K562 (cell line): ENCODE data around the gene LAMA3. TPM values are rescaled to one million over a fixed set of nuclear protein-coding genes. Genes with fewer than 3 reads are reported as not detected.

Source experiments
- ATAC-seq: fragments of 200-7000 bp; cut with Tn5 transposase; 3 replicates; pipeline ENCODE4 v1.9.1; 2020; ENCODE audit warnings: moderate library complexity
- BruUV-seq: library from RNA; stranded (reverse); fragments of 400-500 nt; replicated peaks from 2 replicates; lab custom pipeline; 2021; lab: Mats Ljungman, UMichigan
- CTCF ChIA-PET: fragments of 300-600 bp; formaldehyde crosslinking; extraction: SDS; loops from one replicate; lab custom pipeline; 2021; ENCODE audit warnings: low intra/inter-chr PET ratio; lab: Yijun Ruan, JAX
- POLR2A ChIA-PET: fragments of 300-600, 350-650 bp; sonication (Branson Sonifier 250); formaldehyde crosslinking; extraction: SDS; loops from one replicate; lab custom pipeline; 2021; ENCODE audit warnings: antibody characterized with exemption, inconsistent platforms; lab: Yijun Ruan, JAX
- DNase-seq, 4 experiments: peaks; one replicate each; pipeline versions ENCODE4 v3.0.0 to v3.0.0-alpha.2; 2011 to 2018; ENCODE audit warnings: low spot score in 3 of 4, mixed read lengths in 3 of 4; ENCODE audit errors: extremely low read depth in 1 of 4
- FAIRE-seq: peaks from 2 replicates; lab custom pipeline; 2011; peaks lifted over from hg19 to GRCh38; lab: Jason Lieb, UNC
- H2AFZ ChIP-seq: 2 replicates; pipeline ENCODE4 v1.6.0; 2011; ENCODE audit warnings: low read depth, low read length, control low read depth, inconsistent platforms
- H3K27ac ChIP-seq: fragments of 200-600 bp; 3 replicates; pipeline ENCODE4 v1.8.0; 2011; ENCODE audit warnings: low read depth, mild to moderate bottlenecking, control low read depth, inconsistent platforms, low read length, moderate library complexity, mixed read lengths; ENCODE audit errors: extremely low read depth
- H3K27me3 ChIP-seq, 2 experiments: fragments of 300-600 bp in 1 of 2; 2 replicates in 1 of 2; 3 replicates in 1 of 2; pipeline versions ENCODE4 v1.6.0 to v1.8.0; 2011; ENCODE audit warnings: inconsistent platforms in 2 of 2, low read length in 2 of 2, mild to moderate bottlenecking in 1 of 2, mixed read lengths in 1 of 2, moderate library complexity in 1 of 2; ENCODE audit not compliant: control insufficient read depth in 2 of 2, insufficient read depth in 2 of 2
- H3K36me3 ChIP-seq: fragments of 300-600 bp; 3 replicates; pipeline ENCODE4 v1.8.0; 2011; ENCODE audit warnings: mild to moderate bottlenecking, low read length, inconsistent platforms; ENCODE audit not compliant: control insufficient read depth, insufficient read depth
- H3K4me1 ChIP-seq, 2 experiments: fragments of 200-600 bp in 1 of 2; replicated peaks in 1 of 2; 2 replicates in 1 of 2; 3 replicates in 1 of 2; pipeline versions ENCODE4 v1.5.1 to v1.8.0; 2011; ENCODE audit warnings: inconsistent platforms in 2 of 2, low read length in 2 of 2, mild to moderate bottlenecking in 1 of 2, mixed read lengths in 1 of 2, moderate library complexity in 1 of 2; ENCODE audit not compliant: control insufficient read depth in 2 of 2, insufficient read depth in 2 of 2
- H3K4me2 ChIP-seq: 2 replicates; pipeline ENCODE4 v1.6.1; 2011; ENCODE audit warnings: low read length, control low read depth, inconsistent platforms, mixed read lengths; ENCODE audit not compliant: insufficient read depth
- H3K4me3 ChIP-seq: fragments of 200-600 bp; sonication (generic), shearing (Covaris generic); 2 replicates; pipeline ENCODE4 v1.5.1; 2016; ENCODE audit warnings: control low read depth, inconsistent platforms
- H3K79me2 ChIP-seq: fragments of 200-600 bp; 3 replicates; pipeline ENCODE4 v1.8.0; 2011; ENCODE audit warnings: low read length, inconsistent platforms; ENCODE audit not compliant: control insufficient read depth, insufficient read depth
- H3K9ac ChIP-seq, 2 experiments: 2 replicates each; pipeline versions ENCODE4 v1.6.0 to v1.6.1; 2011; ENCODE audit warnings: low read depth in 2 of 2, low read length in 2 of 2, control low read depth in 1 of 2, inconsistent platforms in 1 of 2, mild to moderate bottlenecking in 1 of 2, mixed read lengths in 1 of 2; ENCODE audit not compliant: insufficient read depth in 1 of 2
- H3K9me1 ChIP-seq: one replicate; pipeline ENCODE4 v1.6.0; 2011; ENCODE audit warnings: inconsistent platforms, mild to moderate bottlenecking, low read length, moderate library complexity; ENCODE audit not compliant: control insufficient read depth, insufficient read depth
- H3K9me3 ChIP-seq: replicated peaks from 2 replicates; pipeline ENCODE4 v1.5.1; 2011; ENCODE audit warnings: low read depth, low read length, inconsistent platforms; ENCODE audit not compliant: control insufficient read depth, insufficient read depth
- H4K20me1 ChIP-seq: replicated peaks from 2 replicates; pipeline ENCODE4 v1.6.1; 2011; ENCODE audit warnings: low read length, inconsistent platforms, mixed read lengths; ENCODE audit not compliant: control insufficient read depth, insufficient read depth
- AFF1 ChIP-seq, 2 experiments: fragments of 450-650 bp; IDR thresholded peaks; 2 replicates each; pipeline ENCODE4 v1.6.1; 2018; ENCODE audit warnings: mild to moderate bottlenecking in 2 of 2, low read depth in 1 of 2; ENCODE audit not compliant: partially characterized antibody in 2 of 2
- CBX2 ChIP-seq: fragments of 200-600 bp; sonication (generic); IDR thresholded peaks from one replicate; pipeline ENCODE4 v1.6.1; 2012; ENCODE audit warnings: mild to moderate bottlenecking, low read length, inconsistent platforms; ENCODE audit not compliant: insufficient read depth, poor library complexity, severe bottlenecking
- DIDO1 ChIP-seq: fragments of 450-650 bp; IDR thresholded peaks from 2 replicates; pipeline ENCODE4 v1.6.1; 2016; ENCODE audit warnings: low read depth, missing biosample characterization, missing genetic modification characterization
- HDGF ChIP-seq: fragments of 450-650 bp; IDR thresholded peaks from 2 replicates; pipeline ENCODE4 v1.6.1; 2016
- HNRNPUL1 ChIP-seq: fragments of 200-400 bp; formaldehyde crosslinking; IDR thresholded peaks from 2 replicates; pipeline ENCODE4 v1.6.1; 2017; ENCODE audit warnings: low read length
- MCM7 ChIP-seq, 2 experiments: fragments of 450-650 bp; IDR thresholded peaks; 2 replicates each; pipeline ENCODE4 v1.6.1; 2016 to 2018
- OTX1 ChIP-seq: fragments of 450-650 bp; formaldehyde crosslinking; IDR thresholded peaks from 2 replicates; pipeline ENCODE4 v1.4.0; 2022; ENCODE audit warnings: mild to moderate bottlenecking
- RBM22 ChIP-seq: fragments of 200-400 bp; formaldehyde crosslinking; IDR thresholded peaks from 2 replicates; pipeline ENCODE4 v1.6.1; 2018; ENCODE audit warnings: low read length, low read depth; ENCODE audit not compliant: poor library complexity, severe bottlenecking
- SMC3 ChIP-seq: conservative IDR thresholded peaks from 2 replicates; pipeline ENCODE4 v1.6.1; 2011; ENCODE audit warnings: low read depth, low read length, improper control_type of control experiment; ENCODE audit not compliant: insufficient read depth
- ZNF717 ChIP-seq: fragments of 250-450 bp; sonication (Bioruptor Pico); IDR thresholded peaks from 2 replicates; pipeline ENCODE4 v1.5.0; 2021
- WGBS: fragments of 100-300 bp; shearing (Covaris generic); methylation state at CpG from one replicate; pipeline ENCODE4 v1.1.6; 2016; ENCODE audit warnings: low coverage, mixed read lengths; ENCODE audit not compliant: insufficient coverage; ENCODE audit errors: missing lambda C conversion rate; 5-methylcytosine and 5-hydroxymethylcytosine counted together
- in situ Hi-C: fragments of 300-500 bp; cut with MboI; formaldehyde crosslinking; loops from 4 replicates; pipeline ENCODE4 v1.15.0; 2018; ENCODE audit warnings: inconsistent platforms, mixed read lengths
- intact Hi-C: fragments of 100-400 bp; cut with micrococcal nuclease; formaldehyde crosslinking; loops from 2 replicates; pipeline ENCODE4 v1.14.2; 2022
- polyA plus RNA-seq, 8 experiments: library from polyadenylated mRNA; depleted of rRNA in 4 of 8; stranded (reverse) in 5 of 8; unstranded in 3 of 8; fragments of >200 nt; fragmentation: Nextera tagmentation in 2 of 8; fragmentation: Illumina TruSeq in 1 of 8; extraction: Ambion mirVana in 2 of 8; extraction: Trizol in 1 of 8; gene quantifications; 2 replicates each; pipeline versions ENCODE4 v1.2.1 to v1.2.3, GENCODE V29; 2011 to 2014; ENCODE audit warnings: inconsistent platforms in 1 of 8, missing spikeins in 1 of 8
- total RNA-seq, 7 experiments: library from RNA; depleted of rRNA in 6 of 7; stranded (reverse); fragments of >200 nt in 6 of 7; fragmentation: Illumina TruSeq in 2 of 7; extraction: Trizol in 2 of 7; gene quantifications; 2 replicates each; pipeline versions ENCODE4 v1.2.1 to v1.2.3, GENCODE V29; 2011 to 2021; ENCODE audit warnings: low replicate concordance in 1 of 7
- TF ChIP-seq, protein P1 (sequence below), 2 experiments: fragments of 150-350 bp in 1 of 2; IDR thresholded peaks; 2 replicates each; pipeline ENCODE4 v1.6.1; 2012 to 2016; ENCODE audit warnings: low read depth in 2 of 2, low read length in 2 of 2, mild to moderate bottlenecking in 1 of 2, moderate library complexity in 1 of 2
- TF ChIP-seq, protein P2 (sequence below): IDR thresholded peaks from 2 replicates; pipeline ENCODE4 v1.6.1; 2016; ENCODE audit warnings: missing genetic modification characterization, missing compliant biosample characterization

Gene LAMA3
- total and polyA plus RNA-seq, 9 of the 15 experiments (the other 6 are each of a cell fraction or from before 2014, with no cell fraction given): 0.07 TPM; not detected in 8

- Histone ChIP-seq H3K27me3 (peaks cover 0 to 9% of the 10 kb centered on the region in 2 experiments; a peak in 2 of 5 replicates), H3K9me3 (no peaks in the 10 kb centered on the region), H3K9ac (no peak overlapping the region), H3K4me3 (no peak overlapping the region), H4K20me1 (no peaks in the 10 kb centered on the region), H2AFZ (no peak overlapping the region), H3K36me3 (no peaks in the 10 kb centered on the region), H3K4me2 (no peak overlapping the region), H3K9me1 (no peaks in the 10 kb centered on the region), H3K79me2 (no peaks in the 10 kb centered on the region), H3K27ac (no peak overlapping the region), H3K4me1 (no peaks in the 10 kb centered on the region)
- CTCF ChIA-PET: no interaction called here
- no peak for DNase-seq
- in situ Hi-C loops (no loop called here), intact Hi-C loops (no loop called here)
- WGBS: 0% methylated on average over 12 of the region's 12 CpGs
- no peak for ATAC-seq
- no TSS peak for BruUV-seq
- no peak for FAIRE-seq
- POLR2A ChIA-PET: no interaction called here
- TF ChIP-seq OTX1 (CRISPR knock-in tag) (no peak), ZNF717 (CRISPR knock-in tag) (no peak), SMC3 (no peak), HDGF (no peak), AFF1 (IDR thresholded peaks at IDR 0.05; ENCODE audit: low read depth in 1 of 2, partially characterized antibody in 2 of 2) (no peak), HNRNPUL1 (no peak), DIDO1 (tag) (no peak), CBX2 (no peak), RBM22 (no peak), MCM7 (IDR thresholded peaks at IDR 0.05) (no peak)
- TF ChIP-seq, protein P1, sequence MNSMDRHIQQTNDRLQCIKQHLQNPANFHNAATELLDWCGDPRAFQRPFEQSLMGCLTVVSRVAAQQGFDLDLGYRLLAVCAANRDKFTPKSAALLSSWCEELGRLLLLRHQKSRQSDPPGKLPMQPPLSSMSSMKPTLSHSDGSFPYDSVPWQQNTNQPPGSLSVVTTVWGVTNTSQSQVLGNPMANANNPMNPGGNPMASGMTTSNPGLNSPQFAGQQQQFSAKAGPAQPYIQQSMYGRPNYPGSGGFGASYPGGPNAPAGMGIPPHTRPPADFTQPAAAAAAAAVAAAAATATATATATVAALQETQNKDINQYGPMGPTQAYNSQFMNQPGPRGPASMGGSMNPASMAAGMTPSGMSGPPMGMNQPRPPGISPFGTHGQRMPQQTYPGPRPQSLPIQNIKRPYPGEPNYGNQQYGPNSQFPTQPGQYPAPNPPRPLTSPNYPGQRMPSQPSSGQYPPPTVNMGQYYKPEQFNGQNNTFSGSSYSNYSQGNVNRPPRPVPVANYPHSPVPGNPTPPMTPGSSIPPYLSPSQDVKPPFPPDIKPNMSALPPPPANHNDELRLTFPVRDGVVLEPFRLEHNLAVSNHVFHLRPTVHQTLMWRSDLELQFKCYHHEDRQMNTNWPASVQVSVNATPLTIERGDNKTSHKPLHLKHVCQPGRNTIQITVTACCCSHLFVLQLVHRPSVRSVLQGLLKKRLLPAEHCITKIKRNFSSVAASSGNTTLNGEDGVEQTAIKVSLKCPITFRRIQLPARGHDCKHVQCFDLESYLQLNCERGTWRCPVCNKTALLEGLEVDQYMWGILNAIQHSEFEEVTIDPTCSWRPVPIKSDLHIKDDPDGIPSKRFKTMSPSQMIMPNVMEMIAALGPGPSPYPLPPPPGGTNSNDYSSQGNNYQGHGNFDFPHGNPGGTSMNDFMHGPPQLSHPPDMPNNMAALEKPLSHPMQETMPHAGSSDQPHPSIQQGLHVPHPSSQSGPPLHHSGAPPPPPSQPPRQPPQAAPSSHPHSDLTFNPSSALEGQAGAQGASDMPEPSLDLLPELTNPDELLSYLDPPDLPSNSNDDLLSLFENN (IDR thresholded peaks at IDR 0.05; ENCODE audit: low read depth in 2 of 2, low read length in 2 of 2): no peak
- TF ChIP-seq, protein P2, sequence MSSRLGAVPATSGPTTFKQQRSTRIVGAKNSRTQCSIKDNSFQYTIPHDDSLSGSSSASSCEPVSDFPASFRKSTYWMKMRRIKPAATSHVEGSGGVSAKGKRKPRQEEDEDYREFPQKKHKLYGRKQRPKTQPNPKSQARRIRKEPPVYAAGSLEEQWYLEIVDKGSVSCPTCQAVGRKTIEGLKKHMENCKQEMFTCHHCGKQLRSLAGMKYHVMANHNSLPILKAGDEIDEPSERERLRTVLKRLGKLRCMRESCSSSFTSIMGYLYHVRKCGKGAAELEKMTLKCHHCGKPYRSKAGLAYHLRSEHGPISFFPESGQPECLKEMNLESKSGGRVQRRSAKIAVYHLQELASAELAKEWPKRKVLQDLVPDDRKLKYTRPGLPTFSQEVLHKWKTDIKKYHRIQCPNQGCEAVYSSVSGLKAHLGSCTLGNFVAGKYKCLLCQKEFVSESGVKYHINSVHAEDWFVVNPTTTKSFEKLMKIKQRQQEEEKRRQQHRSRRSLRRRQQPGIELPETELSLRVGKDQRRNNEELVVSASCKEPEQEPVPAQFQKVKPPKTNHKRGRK (tag): no peak
Observed at GRCh38 chr18:23921716-23922285, 232.5 kb downstream of the LAMA3 start.
